ENCODE data around the gene ZDHHC7.

ZDHHC7 gene

DNA sequence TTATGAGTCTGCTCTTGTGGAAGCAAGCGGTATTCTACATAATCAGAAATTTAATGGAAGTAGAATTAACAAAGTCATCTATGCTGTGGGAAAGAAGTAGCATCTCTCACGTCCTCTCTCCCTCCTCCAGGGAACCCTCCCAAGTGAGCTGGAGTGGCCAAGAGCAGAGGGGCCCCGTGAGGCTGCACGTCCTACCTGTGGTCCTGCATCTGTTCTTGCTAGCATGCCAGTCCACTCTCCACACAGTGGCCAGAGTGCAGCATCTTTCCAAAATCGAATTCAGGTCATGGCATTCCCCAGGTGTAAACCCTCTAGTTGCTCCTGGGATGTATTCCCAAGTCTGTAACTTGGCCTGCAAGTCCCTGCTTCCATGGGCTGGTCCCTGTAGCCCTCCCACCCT is 26.4 kb upstream of the ZDHHC7 start:
- Histone ChIP-seq H3K4me1 (ENCODE audit: insufficient read depth, low read length, severe bottlenecking) (no peaks in the 10 kb centered on the region), H3K27ac (ENCODE audit: low read depth, low read length, poor library complexity, severe bottlenecking) (no peak overlapping the region), H3K9ac (ENCODE audit: low read length) (no peak overlapping the region), H3K4me2 (ENCODE audit: low read length) (no peak overlapping the region), H3K9me2 (ENCODE audit: low read depth, low read length) (no peaks in the 10 kb centered on the region), H2AFZ (ENCODE audit: low read length) (no peak overlapping the region), H4K20me1 (ENCODE audit: insufficient read depth, low read length) (no peaks in the 10 kb centered on the region), H3K36me3 (ENCODE audit: insufficient read depth, low read length) (no peaks in the 10 kb centered on the region), H3K9me3 (ENCODE audit: low read length) (no peaks in the 10 kb centered on the region), H3K79me2 (ENCODE audit: insufficient read depth, low read length) (no peaks in the 10 kb centered on the region), H3K27me3 (ENCODE audit: insufficient read depth, low read length) (no peaks in the 10 kb centered on the region), H3K4me3 (ENCODE audit: low read depth, low read length, poor library complexity, severe bottlenecking) (no peak overlapping the region), H3F3A (ENCODE audit: insufficient read depth, low read length) (no peaks in the 10 kb centered on the region)
- TF ChIP-seq, protein P1, sequence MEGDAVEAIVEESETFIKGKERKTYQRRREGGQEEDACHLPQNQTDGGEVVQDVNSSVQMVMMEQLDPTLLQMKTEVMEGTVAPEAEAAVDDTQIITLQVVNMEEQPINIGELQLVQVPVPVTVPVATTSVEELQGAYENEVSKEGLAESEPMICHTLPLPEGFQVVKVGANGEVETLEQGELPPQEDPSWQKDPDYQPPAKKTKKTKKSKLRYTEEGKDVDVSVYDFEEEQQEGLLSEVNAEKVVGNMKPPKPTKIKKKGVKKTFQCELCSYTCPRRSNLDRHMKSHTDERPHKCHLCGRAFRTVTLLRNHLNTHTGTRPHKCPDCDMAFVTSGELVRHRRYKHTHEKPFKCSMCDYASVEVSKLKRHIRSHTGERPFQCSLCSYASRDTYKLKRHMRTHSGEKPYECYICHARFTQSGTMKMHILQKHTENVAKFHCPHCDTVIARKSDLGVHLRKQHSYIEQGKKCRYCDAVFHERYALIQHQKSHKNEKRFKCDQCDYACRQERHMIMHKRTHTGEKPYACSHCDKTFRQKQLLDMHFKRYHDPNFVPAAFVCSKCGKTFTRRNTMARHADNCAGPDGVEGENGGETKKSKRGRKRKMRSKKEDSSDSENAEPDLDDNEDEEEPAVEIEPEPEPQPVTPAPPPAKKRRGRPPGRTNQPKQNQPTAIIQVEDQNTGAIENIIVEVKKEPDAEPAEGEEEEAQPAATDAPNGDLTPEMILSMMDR (IDR thresholded peaks at IDR 0.05; ENCODE audit: low read length) = no peak
- TF ChIP-seq EZH2 (IDR thresholded peaks at IDR 0.05; ENCODE audit: borderline replicate concordance, low read length) = no peak

DNA sequence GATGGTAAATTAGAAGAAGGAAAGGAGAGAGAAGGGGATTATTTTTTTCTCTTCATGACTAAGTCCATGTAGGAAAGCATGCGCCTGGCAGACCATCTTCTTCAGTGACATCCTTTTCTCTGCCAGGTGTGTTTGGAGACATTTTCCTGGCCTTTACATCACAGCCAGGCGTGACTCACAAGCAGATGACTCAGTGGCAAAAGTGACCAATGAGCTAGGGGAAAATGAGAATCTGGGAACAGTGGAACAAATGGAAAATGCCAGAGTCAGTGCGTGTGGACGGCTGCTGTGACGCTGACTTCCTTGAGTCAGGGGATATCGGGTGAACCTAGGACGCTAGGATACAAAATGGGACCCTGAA is 25.7 kb upstream of the ZDHHC7 start:
- Histone ChIP-seq H3K9me3 (ENCODE audit: low read length) (no peaks in the 10 kb centered on the region), H3K27ac (ENCODE audit: low read depth, low read length, poor library complexity, severe bottlenecking) (no peak overlapping the region), H3K4me2 (ENCODE audit: low read length) (no peak overlapping the region), H3K27me3 (ENCODE audit: insufficient read depth, low read length) (no peaks in the 10 kb centered on the region), H2AFZ (ENCODE audit: low read length) (no peak overlapping the region), H3K9me2 (ENCODE audit: low read depth, low read length) (no peaks in the 10 kb centered on the region), H3K4me1 (ENCODE audit: insufficient read depth, low read length, severe bottlenecking) (no peaks in the 10 kb centered on the region), H3F3A (ENCODE audit: insufficient read depth, low read length) (no peaks in the 10 kb centered on the region), H3K4me3 (ENCODE audit: low read depth, low read length, poor library complexity, severe bottlenecking) (no peak overlapping the region), H3K79me2 (ENCODE audit: insufficient read depth, low read length) (no peaks in the 10 kb centered on the region), H3K36me3 (ENCODE audit: insufficient read depth, low read length) (no peaks in the 10 kb centered on the region), H4K20me1 (ENCODE audit: insufficient read depth, low read length) (no peaks in the 10 kb centered on the region), H3K9ac (ENCODE audit: low read length) (no peak overlapping the region)
- TF ChIP-seq EZH2 (IDR thresholded peaks at IDR 0.05; ENCODE audit: borderline replicate concordance, low read length) = no peak
- TF ChIP-seq, protein P1 (IDR thresholded peaks at IDR 0.05; ENCODE audit: low read length) = no peak

DNA sequence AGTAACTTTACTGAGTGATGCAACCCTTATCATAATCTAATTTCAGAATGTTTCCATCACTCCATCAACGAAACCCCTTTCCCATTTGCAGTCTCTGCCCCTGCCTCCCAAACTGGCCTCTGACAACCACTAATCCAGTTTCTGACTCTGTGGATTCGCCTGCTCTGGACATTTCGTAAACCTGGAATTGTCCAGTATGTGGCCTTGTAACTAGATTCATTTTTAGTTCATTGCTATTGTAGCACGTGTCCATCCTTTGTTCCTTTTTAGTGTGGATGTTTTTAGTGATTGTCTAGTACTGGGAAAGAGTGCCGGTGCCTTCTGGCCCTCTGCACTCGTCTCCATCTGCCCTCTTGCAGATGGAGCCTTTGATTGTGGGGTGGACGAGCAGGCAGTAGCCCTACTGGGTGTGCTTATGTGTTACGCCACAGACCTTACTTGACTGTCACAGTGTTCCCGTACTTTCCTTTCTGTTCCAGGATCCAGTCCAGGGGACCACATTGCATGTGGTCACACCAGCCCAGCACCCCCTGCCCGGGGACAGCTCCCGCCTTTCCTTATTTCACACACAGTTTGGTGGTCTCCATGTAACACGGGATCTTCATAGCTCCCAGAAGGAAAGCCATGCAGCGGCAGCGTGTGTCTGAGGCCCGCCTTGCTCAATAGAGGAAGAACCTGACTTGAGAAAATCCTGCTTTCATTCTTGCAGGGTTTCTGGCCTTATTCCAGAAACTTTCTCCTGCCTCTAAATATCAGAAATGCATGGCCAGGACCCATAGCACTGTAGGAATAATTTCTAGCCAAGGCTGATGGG is 25.1 kb upstream of the ZDHHC7 start:
- H3F3A ChIP-seq (ENCODE audit: insufficient read depth, low read length) = no peaks in the 10 kb centered on the region
- no peaks in the 10 kb centered on the region for H3K9me3 ChIP-seq (ENCODE audit: low read length)
- H3K4me3 ChIP-seq (ENCODE audit: low read depth, low read length, poor library complexity, severe bottlenecking) = no peak overlapping the region
- H2AFZ ChIP-seq (ENCODE audit: low read length) = no peak overlapping the region
- TF ChIP-seq, protein P1 (IDR thresholded peaks at IDR 0.05; ENCODE audit: low read length) = no peak
- no peak for TF ChIP-seq EZH2 (IDR thresholded peaks at IDR 0.05; ENCODE audit: borderline replicate concordance, low read length)
- no peaks in the 10 kb centered on the region for H3K36me3 ChIP-seq (ENCODE audit: insufficient read depth, low read length)
- no peak overlapping the region for H3K4me2 ChIP-seq (ENCODE audit: low read length)
- no peak overlapping the region for H3K9ac ChIP-seq (ENCODE audit: low read length)
- no peaks in the 10 kb centered on the region for H4K20me1 ChIP-seq (ENCODE audit: insufficient read depth, low read length)
- no peaks in the 10 kb centered on the region for H3K4me1 ChIP-seq (ENCODE audit: insufficient read depth, low read length, severe bottlenecking)
- H3K9me2 ChIP-seq (ENCODE audit: low read depth, low read length) = no peaks in the 10 kb centered on the region
- H3K79me2 ChIP-seq (ENCODE audit: insufficient read depth, low read length) = no peaks in the 10 kb centered on the region
- H3K27ac ChIP-seq (ENCODE audit: low read depth, low read length, poor library complexity, severe bottlenecking) = no peak overlapping the region
- H3K27me3 ChIP-seq (ENCODE audit: insufficient read depth, low read length) = no peaks in the 10 kb centered on the region

Measured in OCI-LY1 (cell line).